Type B pancreatic cell (in vitro differentiated cells): Measurements from ENCODE around the gene LPIN2. TPM values are rescaled to one million over a fixed set of nuclear protein-coding genes. Genes with fewer than 3 reads are reported as not detected.
"Not testable (repeated sequence)": the region's sequence is repeated elsewhere in the genome, so short reads cannot be mapped to it uniquely, and the experiment has no call there.

ENCODE experiments used
- DNase-seq: peaks from one replicate; pipeline ENCODE4 v3.0.0; 2021; ENCODE audit warnings: mixed read lengths; ENCODE audit not compliant: unreplicated experiment; ENCODE audit errors: extremely low spot score
- H3K27ac Mint-ChIP-seq: 2 replicates; pipeline ENCODE4 v1.8.0; 2021; ENCODE audit warnings: mild to moderate bottlenecking, mixed read lengths
- H3K27me3 Mint-ChIP-seq: 2 replicates; pipeline ENCODE4 v1.8.0; 2021; ENCODE audit warnings: mixed read lengths
- H3K36me3 Mint-ChIP-seq: 2 replicates; pipeline ENCODE4 v1.8.0; 2021; ENCODE audit warnings: mixed read lengths
- H3K4me1 Mint-ChIP-seq: one replicate; pipeline ENCODE4 v1.8.0; 2021; ENCODE audit warnings: mixed read lengths; ENCODE audit not compliant: unreplicated experiment
- H3K4me3 Mint-ChIP-seq: 2 replicates; pipeline ENCODE4 v1.8.0; 2021; ENCODE audit warnings: mild to moderate bottlenecking, mixed read lengths
- H3K9me3 Mint-ChIP-seq: 2 replicates; pipeline ENCODE4 v1.8.0; 2021; ENCODE audit warnings: mixed read lengths
- total RNA-seq: library from RNA; stranded (reverse); gene quantifications from 2 replicates; pipeline ENCODE4 v1.2.1, GENCODE V29; 2021; ENCODE audit warnings: low replicate concordance
- TF ChIP-seq, protein P1 (sequence below): fragments of 200-600 bp; sonication (generic); conservative IDR thresholded peaks from 2 replicates; pipeline ENCODE4 v1.5.0; 2021; ENCODE audit warnings: antibody characterized with exemption, mild to moderate bottlenecking

The LPIN2 gene
- total RNA-seq, 1 donor from 2014 or later, result 26.8 TPM

DNA sequence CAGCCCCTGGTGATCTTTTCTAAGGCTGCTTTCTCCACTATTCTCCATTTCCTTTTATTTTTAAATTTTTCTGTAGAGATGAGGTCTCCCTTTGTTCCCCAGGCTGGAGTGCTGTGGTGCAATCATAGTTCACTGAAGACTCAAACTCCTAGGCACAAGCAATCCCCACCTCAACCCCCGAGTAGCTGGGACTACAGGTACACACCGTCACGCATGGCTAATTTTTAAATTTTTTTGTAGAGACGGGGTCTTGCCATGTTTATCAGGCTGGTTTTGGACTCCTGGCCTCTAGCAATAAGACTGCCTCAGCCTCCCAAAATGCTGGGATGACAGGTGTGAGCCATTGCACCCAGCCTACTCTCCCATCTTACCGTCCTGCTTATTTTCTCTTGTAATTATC, 22.7 kb upstream of the LPIN2 start:
- DNase-seq, result no peak
- Mint-ChIP-seq H3K27me3 (peaks cover 5% of the 10 kb centered on the region), H3K4me3 (no peak overlapping the region), H3K9me3 (no peaks in the 10 kb centered on the region), H3K4me1 (peaks cover 18% of the 10 kb centered on the region), H3K36me3 (no peaks in the 10 kb centered on the region), H3K27ac (no peak overlapping the region)
- TF ChIP-seq, protein P1, sequence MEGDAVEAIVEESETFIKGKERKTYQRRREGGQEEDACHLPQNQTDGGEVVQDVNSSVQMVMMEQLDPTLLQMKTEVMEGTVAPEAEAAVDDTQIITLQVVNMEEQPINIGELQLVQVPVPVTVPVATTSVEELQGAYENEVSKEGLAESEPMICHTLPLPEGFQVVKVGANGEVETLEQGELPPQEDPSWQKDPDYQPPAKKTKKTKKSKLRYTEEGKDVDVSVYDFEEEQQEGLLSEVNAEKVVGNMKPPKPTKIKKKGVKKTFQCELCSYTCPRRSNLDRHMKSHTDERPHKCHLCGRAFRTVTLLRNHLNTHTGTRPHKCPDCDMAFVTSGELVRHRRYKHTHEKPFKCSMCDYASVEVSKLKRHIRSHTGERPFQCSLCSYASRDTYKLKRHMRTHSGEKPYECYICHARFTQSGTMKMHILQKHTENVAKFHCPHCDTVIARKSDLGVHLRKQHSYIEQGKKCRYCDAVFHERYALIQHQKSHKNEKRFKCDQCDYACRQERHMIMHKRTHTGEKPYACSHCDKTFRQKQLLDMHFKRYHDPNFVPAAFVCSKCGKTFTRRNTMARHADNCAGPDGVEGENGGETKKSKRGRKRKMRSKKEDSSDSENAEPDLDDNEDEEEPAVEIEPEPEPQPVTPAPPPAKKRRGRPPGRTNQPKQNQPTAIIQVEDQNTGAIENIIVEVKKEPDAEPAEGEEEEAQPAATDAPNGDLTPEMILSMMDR, result no peak

DNA sequence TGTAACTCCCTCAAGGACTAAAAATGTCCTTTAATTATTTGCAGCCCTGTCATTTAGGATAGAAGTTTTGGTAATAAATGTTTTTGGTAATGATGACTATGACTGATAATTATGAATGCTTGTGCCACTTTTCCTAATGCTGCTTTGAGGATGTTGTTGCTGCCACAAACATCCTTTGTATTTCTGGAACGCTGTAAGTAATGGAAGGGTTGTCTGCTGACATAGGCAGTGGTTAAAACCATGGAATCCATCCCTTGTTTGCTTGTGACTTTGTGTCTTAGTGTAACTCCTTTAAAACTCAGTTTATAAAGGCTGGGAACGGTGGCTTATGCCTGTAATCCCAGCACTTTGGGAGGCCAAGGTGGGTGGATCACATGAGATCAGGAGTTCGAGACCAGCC, 19.8 kb upstream of the LPIN2 start:
- no peak for DNase-seq
- Mint-ChIP-seq H3K4me1 (peaks cover 17% of the 10 kb centered on the region), H3K9me3 (no peaks in the 10 kb centered on the region), H3K36me3 (no peaks in the 10 kb centered on the region), H3K27me3 (peaks cover 5% of the 10 kb centered on the region), H3K4me3 (no peak overlapping the region), H3K27ac (no peak overlapping the region)
- TF ChIP-seq, protein P1, result no peak

DNA sequence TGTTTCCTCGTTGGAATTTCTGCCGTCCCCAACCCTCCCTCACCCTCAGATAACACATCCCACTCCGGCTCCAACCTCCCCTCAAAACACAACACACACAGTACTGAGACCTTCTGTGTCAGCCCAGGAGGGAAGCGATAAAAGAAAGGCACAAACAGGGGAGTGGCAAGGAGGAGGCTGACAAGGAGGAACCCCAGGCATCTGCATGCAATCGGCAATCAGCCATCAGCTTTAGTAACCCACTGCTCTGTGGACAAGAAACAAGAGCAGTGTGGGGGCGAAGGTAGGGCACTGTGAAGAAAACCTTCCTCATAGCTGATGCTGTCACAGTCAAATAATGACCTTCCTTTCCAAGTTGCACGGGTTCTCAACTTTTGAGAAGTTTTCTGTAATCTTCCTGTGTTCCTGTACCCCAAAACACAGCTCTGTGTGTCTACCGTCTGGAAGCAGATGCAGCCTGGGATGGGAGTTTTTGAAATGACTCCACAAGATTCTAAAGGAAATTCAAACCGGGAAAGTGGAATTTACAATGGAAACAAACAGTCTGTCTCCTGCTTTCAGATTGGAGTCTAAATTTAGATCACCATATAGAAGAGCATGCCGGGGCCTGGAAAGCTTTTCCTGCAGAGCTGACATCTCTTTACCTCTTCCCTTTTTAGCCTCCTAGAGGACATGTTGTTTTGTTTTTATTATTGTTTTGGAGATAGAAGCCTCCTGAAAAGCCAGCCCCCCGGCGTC, 16.4 kb upstream of the LPIN2 start:
- no peaks in the 10 kb centered on the region for H3K27me3 Mint-ChIP-seq
- peak overlapping the region; percentile 13 for H3K27ac Mint-ChIP-seq
- no peak overlapping the region for H3K4me3 Mint-ChIP-seq
- no peaks in the 10 kb centered on the region for H3K9me3 Mint-ChIP-seq
- no peak for DNase-seq
- H3K36me3 Mint-ChIP-seq, result no peaks in the 10 kb centered on the region
- TF ChIP-seq, protein P1, result no peak
- H3K4me1 Mint-ChIP-seq, result peaks cover 16% of the 10 kb centered on the region

DNA sequence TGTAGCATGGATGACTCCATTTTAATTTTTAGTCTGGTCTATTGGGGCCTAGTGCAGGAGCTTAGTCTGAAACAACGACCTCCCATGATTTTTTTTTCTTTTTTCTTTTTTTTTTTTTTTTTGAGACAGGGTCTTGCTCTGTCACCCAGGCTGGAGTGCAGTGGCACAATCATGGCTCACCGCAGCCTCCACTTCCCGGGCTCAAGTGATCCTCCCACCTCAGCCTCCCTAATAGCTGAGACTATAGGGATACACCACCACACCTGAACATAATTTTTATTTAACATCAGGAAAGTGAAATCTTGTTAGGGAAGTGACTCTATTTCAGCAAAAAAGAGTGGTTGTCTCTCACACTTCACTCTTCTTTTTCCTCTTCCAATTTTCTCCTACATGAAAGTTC, 15.2 kb upstream of the LPIN2 start:
- H3K36me3 Mint-ChIP-seq, H3K4me3 Mint-ChIP-seq, H3K9me3 Mint-ChIP-seq, H3K27me3 Mint-ChIP-seq, DNase-seq, H3K27ac Mint-ChIP-seq: not testable (repeated sequence)
- peaks cover 16% of the 10 kb centered on the region for H3K4me1 Mint-ChIP-seq

DNA sequence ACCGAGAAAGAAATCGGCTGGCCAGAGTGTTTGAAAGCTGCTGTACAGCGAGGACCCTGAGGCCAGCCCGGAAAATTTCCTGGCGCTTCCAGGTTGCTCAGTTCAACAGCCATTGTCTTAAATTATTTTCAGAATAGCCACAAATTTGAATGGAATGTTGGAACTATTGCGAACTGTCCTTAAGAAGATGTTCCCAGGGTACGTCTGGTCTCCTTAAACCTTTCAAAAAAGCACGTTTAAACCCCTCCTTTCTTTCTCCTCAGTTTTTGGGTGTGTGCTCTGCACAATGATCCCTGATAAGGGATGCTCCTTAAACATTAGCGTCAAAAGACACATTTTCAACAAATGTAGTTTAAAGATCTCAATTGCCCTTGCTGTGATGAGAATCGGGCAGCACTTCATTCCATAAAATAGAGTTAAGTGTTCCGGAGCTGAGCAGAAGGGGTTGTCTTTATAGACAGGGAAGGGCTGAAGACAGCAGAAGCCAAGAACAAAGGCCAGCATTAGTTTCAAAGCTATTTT, 14.5 kb upstream of the LPIN2 start:
- Mint-ChIP-seq H3K27ac (no peak overlapping the region), H3K4me1 (peaks cover 16% of the 10 kb centered on the region), H3K27me3 (no peaks in the 10 kb centered on the region), H3K4me3 (no peak overlapping the region), H3K9me3 (peaks cover 5% of the 10 kb centered on the region), H3K36me3 (no peaks in the 10 kb centered on the region)
- no peak for DNase-seq
- TF ChIP-seq, protein P1, result no peak

DNA sequence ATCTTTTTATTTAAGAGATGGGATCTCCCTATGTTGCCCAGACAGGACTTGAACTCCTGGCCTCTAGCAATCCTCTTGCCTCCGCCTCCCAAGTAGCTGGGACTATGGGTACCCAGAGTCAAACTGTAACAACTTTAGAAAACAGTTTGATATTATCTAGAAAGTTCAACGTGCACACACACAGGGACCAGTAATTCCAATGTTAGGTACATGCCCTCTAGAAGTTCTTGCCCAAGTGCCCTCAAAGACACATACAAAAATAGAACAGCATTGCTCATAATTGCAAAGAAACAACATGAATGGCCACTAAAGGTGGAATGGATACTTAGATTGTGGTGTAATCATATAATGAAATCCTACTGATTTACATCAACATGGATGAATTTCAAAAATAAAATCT, 12.6 kb upstream of the LPIN2 start:
- Mint-ChIP-seq H3K36me3 (no peaks in the 10 kb centered on the region), H3K27me3 (no peaks in the 10 kb centered on the region), H3K9me3 (peaks cover 5% of the 10 kb centered on the region)

DNA sequence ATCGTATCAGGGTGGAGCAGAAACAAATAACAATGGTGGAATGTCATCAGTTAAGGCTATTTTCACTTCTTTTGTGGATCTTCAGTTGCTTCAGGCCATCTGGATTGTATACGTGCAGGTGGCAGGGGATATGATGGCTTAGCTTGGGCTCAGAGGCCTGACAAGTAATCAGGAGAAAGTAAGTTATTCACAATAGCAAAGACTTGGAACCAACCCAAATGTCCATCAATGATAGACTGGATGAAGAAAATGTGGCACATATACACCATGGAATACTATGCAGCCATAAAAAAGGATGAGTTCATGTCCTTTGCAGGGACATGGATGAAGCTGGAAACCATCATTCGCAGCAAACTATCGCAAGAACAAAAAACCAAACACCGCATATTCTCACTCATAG, 10.7 kb upstream of the LPIN2 start:
- H3K4me1 Mint-ChIP-seq, H3K27me3 Mint-ChIP-seq, DNase-seq, H3K4me3 Mint-ChIP-seq, H3K9me3 Mint-ChIP-seq, H3K27ac Mint-ChIP-seq, H3K36me3 Mint-ChIP-seq: not testable (repeated sequence)

More for the DNA sequence above, 12.6 kb upstream of the LPIN2 start:
- H3K4me3 Mint-ChIP-seq, result no peak overlapping the region
- H3K27ac Mint-ChIP-seq, result no peak overlapping the region
- DNase-seq, result no peak
- peaks cover 16% of the 10 kb centered on the region for H3K4me1 Mint-ChIP-seq
- TF ChIP-seq, protein P1, result no peak
